Fibroblast of skin of right quadriceps (primary cell): ENCODE measurements around the gene CRADD.
A peak's percentile ranks its signal among the peaks of the same experiment; 100 is the strongest.
"Not testable (repeated sequence)": the region's sequence is repeated elsewhere in the genome, so short reads cannot be mapped to it uniquely, and the experiment has no call there.

Source experiments
- DNase-seq: peaks from one replicate; pipeline ENCODE4 v3.0.0-alpha.2; 2013

Gene CRADD

DNA sequence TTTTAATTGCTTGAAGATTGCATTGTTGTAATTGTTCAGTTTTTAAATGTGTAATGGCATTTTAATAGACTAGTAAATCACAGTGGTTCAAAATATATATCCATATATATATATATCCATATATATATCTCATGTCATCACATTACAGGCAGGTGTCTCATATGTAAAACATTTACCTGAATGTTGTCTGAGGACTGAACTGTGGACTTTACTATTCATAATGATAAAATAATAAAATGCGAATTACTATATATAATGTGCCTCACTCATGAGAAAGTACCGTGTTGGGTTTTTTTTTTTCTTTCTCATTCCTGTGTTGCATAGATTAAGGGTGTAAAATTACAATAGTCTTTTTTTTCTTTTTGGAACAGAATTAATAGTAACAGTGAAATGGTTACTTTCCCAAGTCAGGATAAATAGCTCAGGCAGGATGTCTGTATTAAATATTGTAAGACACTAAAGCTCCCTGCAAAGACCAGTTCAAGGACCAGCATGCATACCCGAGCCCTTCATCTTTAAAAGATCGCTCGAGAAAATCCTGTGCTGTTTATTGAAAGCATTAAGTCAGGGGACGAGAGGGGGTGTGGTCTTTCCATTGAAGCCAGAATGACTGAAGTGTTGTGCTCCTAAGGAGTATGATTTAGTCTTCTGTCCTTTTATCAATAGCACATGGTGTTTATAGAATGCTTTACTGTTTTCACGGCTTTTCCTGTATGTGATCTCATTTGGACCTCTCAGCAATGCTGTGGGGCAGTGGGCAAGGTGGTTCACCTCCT, 173.5 kb downstream of the CRADD start:
- no peak for DNase-seq

DNA sequence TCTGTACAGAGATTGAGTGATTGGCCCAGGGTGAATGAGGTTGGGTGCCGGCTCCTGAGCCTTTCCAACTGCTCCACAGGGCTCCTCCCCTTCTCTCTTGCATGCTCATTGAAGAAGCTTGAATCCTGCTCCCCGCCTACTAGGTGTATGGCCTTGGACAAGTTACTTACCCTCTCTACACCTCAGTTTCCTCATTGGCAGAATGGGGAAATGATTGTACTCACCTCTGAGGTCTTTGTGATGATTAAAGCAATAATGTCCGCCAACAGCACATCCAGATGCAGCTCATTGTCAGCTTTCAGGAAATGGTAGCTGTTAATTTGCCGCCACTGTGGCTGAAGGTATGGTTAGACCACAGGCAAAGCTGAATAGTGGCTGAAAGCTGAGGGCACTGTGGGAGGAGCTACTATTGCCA, 174.1 kb downstream of the CRADD start:
- DNase-seq, result no peak

DNA sequence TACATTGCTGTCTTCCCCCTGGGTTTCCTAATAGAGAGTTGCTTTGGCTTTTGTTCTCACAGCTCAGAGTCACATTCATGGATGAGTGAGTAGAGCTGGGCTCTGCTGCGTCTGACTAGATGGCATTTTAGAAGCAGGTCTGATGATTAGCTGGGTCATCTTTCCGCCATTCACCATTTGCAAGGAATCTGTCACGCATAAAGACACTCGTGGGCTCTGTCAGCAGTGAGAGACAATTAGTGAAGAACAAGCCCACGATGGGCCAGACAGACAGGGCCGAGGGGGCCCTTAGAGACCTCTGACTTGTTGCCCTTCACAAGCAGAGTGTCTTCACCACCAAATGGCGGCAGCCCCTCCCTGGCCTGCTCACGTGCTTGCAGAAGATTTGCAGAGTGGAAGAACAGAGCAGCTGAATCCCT, 175.0 kb downstream of the CRADD start:
- DNase-seq, result no peak

- DNase-seq, result no peak
Observed at GRCh38 chr12:93853698-93854478, 176.7 kb downstream of the CRADD start.

DNA sequence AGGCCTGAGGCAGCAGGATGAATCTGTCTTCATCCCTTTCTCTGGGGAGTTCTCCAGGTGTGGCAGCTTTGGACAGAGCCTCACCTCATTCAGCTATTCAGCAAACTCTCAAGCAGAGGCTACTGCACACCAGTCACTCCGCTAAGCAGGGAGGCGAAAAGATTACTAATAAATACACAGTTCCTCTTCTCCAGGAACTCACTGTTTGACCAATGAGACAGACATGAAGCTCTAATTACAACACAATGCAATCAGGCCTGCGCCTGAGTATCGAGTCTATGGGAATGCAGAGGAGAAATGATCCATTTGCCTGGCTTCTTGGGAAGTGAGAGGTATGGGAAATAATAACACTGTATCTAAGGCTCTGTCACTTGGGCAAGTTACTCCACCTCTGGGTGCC, 178.1 kb downstream of the CRADD start:
- no peak for DNase-seq

DNA sequence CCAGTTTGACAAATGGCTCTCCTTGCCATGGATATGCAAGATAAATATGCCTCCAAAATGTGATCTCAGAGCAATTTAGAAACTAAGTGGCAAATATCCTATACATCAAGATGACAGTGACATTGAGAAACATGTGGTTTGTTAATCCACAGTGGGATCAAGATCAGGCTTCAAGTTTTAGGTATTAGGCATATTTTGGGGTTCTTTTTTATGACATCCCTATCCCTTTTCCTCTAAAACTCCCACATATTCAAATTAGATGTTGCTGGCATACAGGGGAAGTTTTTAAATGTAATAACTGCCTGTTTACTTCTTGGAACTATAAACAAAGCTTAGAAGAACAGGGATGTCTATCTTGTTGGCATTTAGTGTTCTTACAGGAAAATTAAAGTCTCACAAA, 179.4 kb downstream of the CRADD start:
- DNase-seq, result no peak

- peak; percentile 78 for DNase-seq
Observed at GRCh38 chr12:93857279-93857938, 180.2 kb downstream of the CRADD start.

- DNase-seq, result no peak
Observed at GRCh38 chr12:93857991-93858447, 180.8 kb downstream of the CRADD start.

- DNase-seq, result no peak
Observed at GRCh38 chr12:93860668-93861373, 183.6 kb downstream of the CRADD start.

- no peak for DNase-seq
Observed at GRCh38 chr12:93862424-93862823, 185.2 kb downstream of the CRADD start.

DNA sequence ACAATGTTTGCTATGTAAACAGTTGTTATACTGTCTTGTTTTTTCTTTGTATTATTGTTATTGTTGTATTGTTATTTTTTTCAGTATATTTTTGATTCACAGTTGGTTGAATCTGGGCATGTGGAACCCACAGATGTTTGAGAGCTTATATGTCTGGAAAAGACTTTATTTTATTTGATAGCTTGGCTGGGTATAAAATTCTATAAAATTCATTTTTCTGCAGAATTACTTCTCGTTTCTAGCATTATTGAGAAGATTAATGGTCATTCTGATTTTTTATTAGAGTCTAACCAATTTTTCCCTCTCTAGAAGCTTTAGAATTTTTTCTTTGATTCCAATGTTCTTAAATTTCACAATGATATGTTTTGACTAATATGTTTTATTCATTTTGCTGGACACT, 188.6 kb downstream of the CRADD start:
- no peak for DNase-seq

- peak; percentile 63 for DNase-seq
Observed at GRCh38 chr12:93868771-93869170, 191.6 kb downstream of the CRADD start.

GRCh38 chr12:93870020-93870795, 193.0 kb downstream of the CRADD start:
- DNase-seq, result no peak

DNA sequence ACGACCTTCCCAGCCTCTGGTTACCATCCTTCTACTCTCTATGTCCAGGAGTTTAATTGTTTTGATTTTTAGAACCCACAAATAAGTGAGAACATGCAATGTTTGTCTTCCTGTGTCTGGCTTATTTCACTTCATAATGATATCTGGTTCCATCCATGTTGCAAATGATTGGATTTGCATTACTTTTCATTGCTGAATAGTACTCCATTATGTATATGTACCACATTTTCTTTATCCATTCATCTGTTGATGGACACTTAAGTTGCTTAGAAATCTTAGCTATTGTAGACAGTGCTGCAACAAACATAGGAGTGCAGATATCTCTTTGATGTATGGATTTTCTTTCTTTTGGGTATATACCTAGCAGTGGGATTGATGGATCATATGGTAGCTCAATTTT, 194.4 kb downstream of the CRADD start:
- DNase-seq, result not testable (repeated sequence)

GRCh38 chr12:93873561-93873960, 196.4 kb downstream of the CRADD start:
- DNase-seq, result no peak

DNA sequence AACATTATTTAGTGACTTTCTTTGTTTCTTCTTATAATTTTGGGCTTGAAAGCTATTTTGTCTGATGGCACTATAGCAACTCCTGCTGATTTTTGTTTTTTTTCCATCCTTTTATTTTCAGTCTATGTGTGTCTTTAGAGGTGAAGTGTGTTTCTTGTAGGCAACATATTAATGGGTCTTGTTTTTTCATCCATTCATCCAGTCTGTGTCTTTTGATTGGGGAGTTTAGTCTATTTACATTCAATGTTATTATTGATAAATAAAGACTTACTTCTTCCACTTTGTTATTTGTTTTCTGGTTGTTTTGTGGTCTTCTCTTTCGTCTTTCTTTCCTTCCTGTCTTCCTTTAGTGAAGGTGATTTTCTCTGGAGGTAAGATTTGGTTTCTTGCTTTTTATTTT, 198.0 kb downstream of the CRADD start:
- no peak for DNase-seq

GRCh38 chr12:93876360-93876759, 199.2 kb downstream of the CRADD start:
- no peak for DNase-seq

GRCh38 chr12:93877446-93877845, 200.3 kb downstream of the CRADD start:
- DNase-seq, result no peak

DNA sequence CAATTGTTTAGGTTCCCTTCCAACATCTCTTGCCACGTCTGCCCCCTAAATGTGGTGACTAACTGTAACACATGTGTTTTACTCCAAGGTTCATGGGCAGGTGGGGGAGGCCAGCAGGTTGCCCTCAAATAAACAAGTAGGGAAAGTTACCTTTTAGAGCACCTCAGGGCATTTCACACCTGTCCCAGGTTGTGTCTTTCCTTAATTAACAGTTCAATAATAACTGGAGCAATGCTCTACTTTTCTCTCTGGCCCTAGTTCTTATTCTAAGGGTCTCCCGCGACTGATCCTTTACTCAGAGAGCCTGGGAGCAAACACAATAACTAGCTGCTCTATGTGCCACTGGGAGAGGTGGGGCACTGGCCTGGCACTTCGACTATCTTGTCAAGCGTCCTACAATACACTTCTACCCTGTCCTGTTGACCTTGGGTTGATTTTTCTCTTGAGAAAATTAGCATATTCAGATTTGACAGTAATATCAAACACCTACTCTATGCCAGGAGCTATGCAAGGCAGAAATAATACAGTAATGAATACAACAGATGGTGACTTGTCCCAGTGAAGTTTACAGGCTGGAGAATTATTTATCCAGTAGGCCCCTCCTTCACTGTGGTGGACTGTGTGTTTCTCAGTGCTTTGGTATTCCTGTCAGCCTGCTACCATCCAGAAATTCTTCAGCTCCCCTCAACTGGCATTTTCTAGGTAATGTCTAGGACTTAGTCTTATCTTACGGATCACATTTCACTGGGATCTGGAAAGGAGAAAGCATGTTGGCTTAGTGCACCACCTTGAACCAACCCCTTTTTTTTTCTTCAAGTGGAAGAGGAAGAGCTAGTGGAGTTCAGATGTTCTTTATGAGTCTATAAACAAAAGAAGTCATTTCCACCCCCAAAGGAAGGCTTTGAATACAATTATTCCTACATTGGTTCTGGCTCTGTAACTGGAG, 202.6 kb downstream of the CRADD start:
- DNase-seq, result peak; percentile 85

- DNase-seq, result no peak
Observed at GRCh38 chr12:93880853-93881522, 203.8 kb downstream of the CRADD start.
